ENCODE results near the gene FTL. TPM values are rescaled to one million over a fixed set of nuclear protein-coding genes. Genes with fewer than 3 reads are reported as not detected.
A peak's percentile ranks its signal among the peaks of the same experiment; 100 is the strongest.

The FTL gene
- total RNA-seq, 4 donors from 2014 or later = 2,478 to 4,094 (median 2,824) TPM

DNA sequence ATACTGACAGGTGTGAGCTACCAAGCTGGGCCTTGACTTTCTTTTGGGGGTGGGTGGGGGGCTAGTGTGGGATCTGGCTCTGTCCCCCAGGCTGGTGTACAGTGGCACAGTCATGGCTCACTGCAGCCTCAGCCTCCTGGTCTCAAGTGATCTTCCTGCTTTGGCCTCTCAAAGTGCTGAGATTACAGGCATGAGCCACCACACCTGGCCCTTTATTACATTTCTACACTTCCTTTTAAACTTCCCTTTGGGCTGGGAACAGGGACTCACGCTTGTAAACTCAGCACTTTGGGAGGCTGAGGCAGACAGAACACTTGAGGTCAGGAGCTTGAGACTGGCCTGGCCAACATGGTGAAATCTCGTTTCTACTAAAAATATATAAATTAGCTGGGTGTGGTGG, 12.0 kb downstream of the FTL start:
- Histone ChIP-seq H3K4me3 (no peak overlapping the region), H3K27me3 (no peaks in the 10 kb centered on the region), H3K9me3 (no peaks in the 10 kb centered on the region), H3K27ac (peak overlapping the region in 2 of 4 donors; percentile 11 to 85), H3K36me3 (peaks cover 0 to 77% of the 10 kb centered on the region in 2 donors), H3K4me1 (peaks cover 0 to 23% (median 4%) of the 10 kb centered on the region in 3 donors)
- ATAC-seq = no peak
- WGBS, 2 donors (ENCODE audit: low coverage in 1 of 2) = 72% methylated on average over 2 of the region's 2 CpGs; no CpG with 5 or more reads in 1 of the 2 donors
- TF ChIP-seq POLR2A (IDR thresholded peaks at IDR 0.05) (no peak), EP300 (IDR thresholded peaks at IDR 0.05) (no peak), POLR2AphosphoS5 (IDR thresholded peaks at IDR 0.05) (no peak)
- TF ChIP-seq, protein P1, sequence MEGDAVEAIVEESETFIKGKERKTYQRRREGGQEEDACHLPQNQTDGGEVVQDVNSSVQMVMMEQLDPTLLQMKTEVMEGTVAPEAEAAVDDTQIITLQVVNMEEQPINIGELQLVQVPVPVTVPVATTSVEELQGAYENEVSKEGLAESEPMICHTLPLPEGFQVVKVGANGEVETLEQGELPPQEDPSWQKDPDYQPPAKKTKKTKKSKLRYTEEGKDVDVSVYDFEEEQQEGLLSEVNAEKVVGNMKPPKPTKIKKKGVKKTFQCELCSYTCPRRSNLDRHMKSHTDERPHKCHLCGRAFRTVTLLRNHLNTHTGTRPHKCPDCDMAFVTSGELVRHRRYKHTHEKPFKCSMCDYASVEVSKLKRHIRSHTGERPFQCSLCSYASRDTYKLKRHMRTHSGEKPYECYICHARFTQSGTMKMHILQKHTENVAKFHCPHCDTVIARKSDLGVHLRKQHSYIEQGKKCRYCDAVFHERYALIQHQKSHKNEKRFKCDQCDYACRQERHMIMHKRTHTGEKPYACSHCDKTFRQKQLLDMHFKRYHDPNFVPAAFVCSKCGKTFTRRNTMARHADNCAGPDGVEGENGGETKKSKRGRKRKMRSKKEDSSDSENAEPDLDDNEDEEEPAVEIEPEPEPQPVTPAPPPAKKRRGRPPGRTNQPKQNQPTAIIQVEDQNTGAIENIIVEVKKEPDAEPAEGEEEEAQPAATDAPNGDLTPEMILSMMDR (IDR thresholded peaks at IDR 0.05) = no peak

GRCh38 chr19:48982280-48982679, 17.2 kb downstream of the FTL start:
- no peak for ATAC-seq
- Histone ChIP-seq H3K27me3 (no peaks in the 10 kb centered on the region), H3K4me3 (no peak overlapping the region), H3K36me3 (peaks cover 0 to 84% of the 10 kb centered on the region in 2 donors), H3K4me1 (peaks cover 0 to 23% (median 4%) of the 10 kb centered on the region in 3 donors), H3K9me3 (no peaks in the 10 kb centered on the region), H3K27ac (no peak overlapping the region)
- TF ChIP-seq EP300 (IDR thresholded peaks at IDR 0.05) (no peak), POLR2AphosphoS5 (IDR thresholded peaks at IDR 0.05) (no peak), POLR2A (IDR thresholded peaks at IDR 0.05) (no peak)
- TF ChIP-seq, protein P1 (IDR thresholded peaks at IDR 0.05) = no peak
- WGBS, 2 donors (ENCODE audit: low coverage in 1 of 2) = 74% methylated on average over 6 of the region's 9 CpGs; no CpG with 5 or more reads in 1 of the 2 donors

- H3K27ac ChIP-seq = peak overlapping the region in 1 of 4 donors; percentile 19
- no peaks in the 10 kb centered on the region for H3K27me3 ChIP-seq
- H3K4me3 ChIP-seq = no peak overlapping the region
- H3K4me1 ChIP-seq = peaks cover 0 to 12% (median 6%) of the 10 kb centered on the region in 3 donors
- TF ChIP-seq, protein P1 (IDR thresholded peaks at IDR 0.05) = no peak
- TF ChIP-seq EP300 (IDR thresholded peaks at IDR 0.05) (no peak), POLR2AphosphoS5 (IDR thresholded peaks at IDR 0.05) (no peak), POLR2A (IDR thresholded peaks at IDR 0.05) (no peak)
- WGBS, 2 donors (ENCODE audit: low coverage in 1 of 2) = 100% methylated on average over 4 of the region's 13 CpGs; no CpG with 5 or more reads in 1 of the 2 donors
- no peak for ATAC-seq
- no peaks in the 10 kb centered on the region for H3K9me3 ChIP-seq
- H3K36me3 ChIP-seq = peaks cover 0 to 97% of the 10 kb centered on the region in 2 donors
Observed at GRCh38 chr19:48985711-48986110, 20.6 kb downstream of the FTL start.

GRCh38 chr19:48986211-48986610, 21.1 kb downstream of the FTL start:
- Histone ChIP-seq H3K27ac (peak overlapping the region in 1 of 4 donors; percentile 19), H3K4me3 (no peak overlapping the region), H3K4me1 (peaks cover 0 to 17% (median 11%) of the 10 kb centered on the region in 3 donors), H3K27me3 (no peaks in the 10 kb centered on the region), H3K36me3 (peaks cover 0 to 97% of the 10 kb centered on the region in 2 donors), H3K9me3 (no peaks in the 10 kb centered on the region)
- WGBS, 2 donors (ENCODE audit: low coverage in 1 of 2) = 100% methylated on average over 1 of the region's 3 CpGs
- ATAC-seq = no peak
- TF ChIP-seq POLR2A (IDR thresholded peaks at IDR 0.05) (no peak), EP300 (IDR thresholded peaks at IDR 0.05) (no peak), POLR2AphosphoS5 (IDR thresholded peaks at IDR 0.05) (no peak)
- TF ChIP-seq, protein P1 (IDR thresholded peaks at IDR 0.05) = no peak

DNA sequence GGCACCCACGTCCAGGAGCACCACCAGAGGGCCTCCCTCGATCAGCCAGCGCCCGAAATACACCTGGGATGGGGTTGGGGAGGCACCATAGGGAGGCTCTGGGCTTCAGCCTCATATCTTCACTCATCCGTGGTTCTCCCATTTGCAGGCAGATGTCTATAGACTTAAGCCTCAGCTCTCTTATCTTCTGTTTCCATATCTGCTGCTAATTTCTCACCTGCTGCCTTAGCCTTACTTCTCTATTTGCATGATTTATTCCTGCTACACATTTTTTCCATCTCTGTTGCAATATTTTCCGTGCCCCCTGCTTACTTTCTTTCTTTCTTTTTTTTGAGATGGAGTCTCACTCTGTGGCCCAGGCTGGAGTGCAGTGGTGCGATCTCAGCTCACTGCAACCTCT, 22.2 kb downstream of the FTL start:
- Histone ChIP-seq H3K4me3 (no peak overlapping the region), H3K27me3 (no peaks in the 10 kb centered on the region), H3K4me1 (peaks cover 0 to 27% (median 21%) of the 10 kb centered on the region in 3 donors), H3K9me3 (no peaks in the 10 kb centered on the region), H3K27ac (no peak overlapping the region), H3K36me3 (peaks cover 0 to 86% of the 10 kb centered on the region in 2 donors)
- TF ChIP-seq, protein P1 (IDR thresholded peaks at IDR 0.05) = no peak
- TF ChIP-seq POLR2AphosphoS5 (IDR thresholded peaks at IDR 0.05) = no peak
- TF ChIP-seq POLR2A (IDR thresholded peaks at IDR 0.05) = no peak
- TF ChIP-seq EP300 (IDR thresholded peaks at IDR 0.05) = no peak
- no peak for ATAC-seq
- WGBS, 2 donors (ENCODE audit: low coverage in 1 of 2) = 77 to 96% methylated on average over 3 to 5 of the region's 7 CpGs
